Activated CD4-positive, alpha-beta T cell treated with anti-CD3 and anti-CD28 coated beads for 48 hours (primary cell): Measurements from ENCODE around the gene HEXD.
"Not testable (repeated sequence)": the region's sequence is repeated elsewhere in the genome, so short reads cannot be mapped to it uniquely, and the experiment has no call there.

Experiments used
- DNase-seq: peaks from one replicate; pipeline ENCODE4 v3.0.0-alpha.2; 2020

Gene HEXD

DNA sequence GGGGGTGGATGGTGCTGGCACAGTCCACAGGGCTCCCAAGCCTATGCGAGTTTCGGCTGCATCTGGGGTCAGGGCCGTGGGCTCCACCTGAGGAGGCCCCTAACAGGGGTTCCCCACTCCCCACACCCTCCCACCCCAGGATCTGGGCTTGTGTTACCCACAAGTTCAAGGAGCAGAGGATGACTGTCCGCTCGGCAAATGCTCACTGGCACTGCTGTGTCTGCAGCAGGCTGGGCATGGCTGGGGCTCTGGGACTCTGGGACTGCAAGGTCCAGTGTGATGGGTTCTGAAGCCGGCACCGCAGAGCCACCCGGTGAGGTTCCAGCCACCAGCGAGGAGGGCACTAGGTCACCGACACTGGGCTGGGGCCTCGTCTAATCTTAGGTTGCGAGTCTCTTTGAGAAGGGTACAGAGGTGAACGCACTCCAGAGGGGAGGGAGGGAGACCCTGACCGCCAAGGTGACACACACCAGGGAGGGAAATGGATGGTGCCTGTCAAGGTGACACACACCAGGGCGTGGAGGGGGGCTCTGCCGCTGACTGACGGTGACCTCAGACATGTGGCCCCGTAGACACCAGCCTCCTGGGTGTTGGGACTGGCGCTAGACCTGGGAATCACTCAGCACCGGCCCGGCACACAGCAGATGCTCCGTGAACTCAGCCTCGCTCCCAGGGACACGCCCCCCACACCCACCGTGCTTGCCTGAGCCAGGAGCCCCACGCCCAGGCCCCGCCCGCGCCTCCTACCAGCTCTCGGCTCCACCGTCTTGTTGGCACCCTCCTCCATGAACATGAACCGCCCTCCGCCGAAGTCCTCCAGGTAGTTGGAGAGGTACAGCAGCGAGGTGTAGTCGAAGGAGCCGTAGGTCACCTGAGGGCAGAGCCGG lies 20.5 kb upstream of the HEXD start:
- DNase-seq, result no peak

DNA sequence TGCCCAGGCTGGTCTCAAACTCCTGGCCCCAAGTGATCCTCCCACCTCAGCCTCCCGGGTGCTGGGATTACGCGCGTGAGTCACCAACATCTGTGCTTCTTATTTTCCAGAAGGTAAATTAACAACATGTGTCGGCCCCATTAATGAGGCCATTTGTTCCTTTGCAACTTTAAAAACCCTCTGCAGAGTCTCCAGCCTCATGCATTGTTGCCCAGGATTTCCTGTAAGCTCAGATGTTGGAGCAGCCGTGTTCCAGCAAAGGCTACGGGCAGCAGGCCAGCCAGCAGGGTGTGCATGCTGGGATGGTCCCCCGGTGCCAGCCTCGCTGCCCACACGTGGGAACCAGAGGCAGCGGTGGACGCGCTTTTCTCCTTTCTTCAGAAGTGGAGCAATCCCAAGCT lies 19.1 kb upstream of the HEXD start:
- DNase-seq, result no peak

DNA sequence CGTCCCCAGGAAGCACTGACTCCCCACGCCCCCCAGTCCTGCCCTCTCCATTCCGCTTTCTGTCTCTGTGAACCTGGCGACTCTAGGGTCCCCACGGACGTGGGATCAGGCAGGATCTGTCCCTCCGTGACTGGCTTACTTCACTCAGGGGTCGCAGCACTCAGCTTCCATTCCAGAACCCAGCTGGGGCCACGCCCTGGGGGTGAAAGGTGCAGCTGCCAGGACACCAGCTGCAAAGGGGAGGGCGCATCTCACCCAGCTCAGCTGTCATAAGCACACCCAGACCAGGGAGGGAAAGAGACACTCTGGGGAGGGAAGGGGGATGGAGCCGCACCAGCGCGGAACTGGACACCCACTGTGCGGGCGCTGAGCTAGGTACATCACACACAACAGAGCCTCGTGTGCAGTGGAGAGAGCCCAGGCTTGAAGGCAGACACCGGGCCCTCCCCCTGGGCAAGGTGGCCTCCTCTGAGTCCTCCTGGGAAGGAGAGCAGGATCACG lies 18.5 kb upstream of the HEXD start:
- no peak for DNase-seq

DNA sequence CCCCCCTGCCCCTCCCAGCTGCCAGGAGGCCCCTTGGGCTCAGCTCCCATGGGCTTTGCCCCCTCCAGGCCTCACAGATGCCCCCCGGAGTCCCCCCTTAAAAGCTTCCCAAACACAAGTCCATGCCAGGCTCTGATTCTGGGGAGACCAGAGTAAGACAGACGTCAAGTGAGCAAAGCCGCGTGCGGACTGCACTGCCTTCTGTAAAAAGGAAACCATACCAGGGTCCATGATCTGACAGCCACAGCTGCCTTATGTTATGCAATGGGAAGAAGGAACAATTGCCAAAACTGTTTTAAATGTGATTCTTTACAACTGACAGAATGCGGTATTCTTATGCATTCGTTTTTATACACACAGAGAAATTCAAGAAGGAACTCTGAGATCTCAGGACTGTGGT lies 17.9 kb upstream of the HEXD start:
- DNase-seq, result no peak

DNA sequence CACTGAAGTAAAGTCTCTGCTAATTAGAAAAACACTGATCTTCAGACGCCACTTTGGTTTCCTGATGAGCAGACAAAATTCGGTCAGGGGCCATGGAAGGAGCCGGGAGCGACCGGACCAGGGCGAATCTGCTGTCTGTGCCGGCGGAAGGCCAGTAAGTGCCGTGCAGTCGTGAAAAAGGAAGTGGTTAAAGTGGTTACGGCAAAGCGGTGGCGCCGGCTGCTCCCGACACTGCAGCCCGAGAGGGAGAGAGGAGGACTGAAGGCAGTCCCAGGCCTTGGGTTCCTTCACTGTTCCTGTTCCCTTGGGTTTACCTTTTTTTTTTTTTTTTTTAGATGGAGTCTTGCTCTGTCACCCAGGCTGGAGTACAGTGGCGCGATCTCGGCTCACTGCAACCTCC lies 17.3 kb upstream of the HEXD start:
- DNase-seq, result peak; percentile 66

DNA sequence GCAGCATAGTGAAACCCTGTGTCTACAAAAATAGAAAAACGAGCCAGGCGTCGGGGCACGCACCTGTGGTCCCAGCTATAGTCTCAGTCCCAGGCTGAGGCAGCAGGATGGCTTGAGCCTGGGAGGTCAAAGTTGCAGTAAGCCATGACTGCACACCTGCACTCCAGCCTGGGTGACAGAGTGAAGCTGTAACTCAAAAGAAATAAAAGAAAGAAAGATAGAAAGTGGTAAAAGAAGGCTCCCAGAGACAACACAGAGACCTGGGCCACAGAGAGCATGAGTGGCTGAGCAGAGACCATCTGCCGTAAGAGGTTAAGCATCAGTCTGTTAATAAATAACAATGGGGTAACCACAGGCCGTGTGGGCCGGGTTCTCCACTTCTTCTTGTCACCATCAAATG lies 15.3 kb upstream of the HEXD start:
- no peak for DNase-seq

DNA sequence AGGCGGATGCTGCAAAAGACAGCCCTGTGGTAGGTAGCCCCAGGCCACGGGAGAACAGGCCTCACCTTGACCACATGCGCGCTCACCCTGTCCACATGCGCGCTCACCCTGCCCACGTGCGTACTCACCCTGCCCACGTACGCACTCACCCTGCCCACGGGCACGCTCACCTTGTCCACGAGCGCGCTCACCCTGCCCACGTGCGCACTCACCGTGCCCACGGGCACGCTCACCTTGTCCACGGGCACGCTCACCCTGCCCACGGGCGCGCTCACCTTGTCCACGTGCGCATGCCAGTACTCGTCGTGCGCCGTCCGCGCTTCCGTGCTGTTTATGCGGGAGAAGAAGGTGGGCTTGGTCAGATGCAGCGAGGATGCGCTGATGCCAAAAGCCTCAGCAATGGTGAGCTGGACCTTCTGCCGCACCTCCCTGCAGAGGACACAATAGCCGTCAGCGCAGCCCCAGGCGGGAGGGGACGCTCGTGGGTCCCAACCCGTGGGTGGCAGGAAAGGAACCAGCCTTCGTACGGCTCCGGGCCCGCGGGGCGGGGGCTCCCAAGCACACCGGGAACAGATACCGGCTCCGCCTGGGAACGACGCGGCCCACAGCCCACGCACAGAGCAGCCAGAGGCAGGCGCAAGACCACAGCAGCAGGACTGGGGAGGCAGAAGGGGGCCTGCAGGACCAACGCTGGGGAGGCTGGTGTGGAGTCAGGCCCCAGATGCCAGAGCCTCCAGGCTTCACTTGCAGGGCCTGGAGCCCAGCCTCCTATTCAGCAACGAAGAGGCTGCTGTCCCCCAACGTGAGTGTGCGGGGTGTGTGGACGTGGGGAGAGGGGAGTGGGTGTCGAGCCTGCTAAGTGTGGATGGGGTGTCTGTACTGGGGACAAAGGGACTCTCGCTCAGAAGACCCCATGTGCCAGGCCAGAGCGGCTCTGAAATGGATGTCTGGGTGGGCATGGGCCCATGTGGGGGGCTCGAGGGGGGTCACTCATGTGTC lies 14.2 kb upstream of the HEXD start:
- no peak for DNase-seq

DNA sequence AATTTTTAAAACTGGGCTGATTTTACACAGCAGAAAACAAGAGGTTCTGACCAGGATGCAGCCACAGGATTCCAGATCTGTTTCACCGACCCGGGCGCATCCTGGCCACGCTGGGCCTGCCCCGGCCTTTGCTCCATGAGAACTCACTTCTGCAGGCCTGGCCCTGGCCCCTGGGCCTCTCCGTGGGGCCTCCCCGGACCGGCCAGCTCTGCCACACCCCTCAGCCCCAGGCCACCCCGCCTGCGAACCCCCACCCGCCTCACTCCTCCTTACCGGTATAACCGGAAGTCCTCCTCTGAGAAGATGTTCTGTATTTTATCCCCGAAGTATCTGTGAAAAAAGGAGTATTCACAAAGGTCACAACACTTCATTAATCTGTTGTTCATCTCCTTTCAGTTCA lies 13.1 kb upstream of the HEXD start:
- no peak for DNase-seq

DNA sequence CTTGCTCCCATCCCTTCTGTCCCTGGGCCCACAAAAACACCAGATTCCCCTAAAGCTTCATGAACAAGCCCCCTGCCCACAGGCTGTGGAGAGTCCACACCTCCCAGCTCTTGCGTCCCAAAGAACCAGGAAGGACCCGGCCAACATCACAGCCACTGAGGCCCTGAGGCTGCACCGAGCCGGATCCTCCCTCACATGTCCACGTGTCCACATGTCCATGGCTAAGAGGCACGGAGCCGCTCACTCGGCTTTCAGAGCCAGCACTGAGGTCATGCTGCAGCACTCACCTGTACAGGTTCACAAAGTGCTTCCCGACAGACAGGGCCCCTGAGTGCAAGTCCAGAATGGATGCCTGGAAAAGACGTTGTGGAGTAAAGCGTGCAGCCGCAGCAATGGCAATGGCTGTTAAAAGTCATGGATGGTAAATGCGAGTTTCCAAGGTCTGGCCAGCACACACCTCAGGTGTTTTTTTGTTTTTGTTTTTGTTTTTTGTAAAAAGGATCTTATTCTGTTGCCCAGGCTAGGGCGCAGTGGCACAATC lies 11.9 kb upstream of the HEXD start:
- DNase-seq, result no peak

DNA sequence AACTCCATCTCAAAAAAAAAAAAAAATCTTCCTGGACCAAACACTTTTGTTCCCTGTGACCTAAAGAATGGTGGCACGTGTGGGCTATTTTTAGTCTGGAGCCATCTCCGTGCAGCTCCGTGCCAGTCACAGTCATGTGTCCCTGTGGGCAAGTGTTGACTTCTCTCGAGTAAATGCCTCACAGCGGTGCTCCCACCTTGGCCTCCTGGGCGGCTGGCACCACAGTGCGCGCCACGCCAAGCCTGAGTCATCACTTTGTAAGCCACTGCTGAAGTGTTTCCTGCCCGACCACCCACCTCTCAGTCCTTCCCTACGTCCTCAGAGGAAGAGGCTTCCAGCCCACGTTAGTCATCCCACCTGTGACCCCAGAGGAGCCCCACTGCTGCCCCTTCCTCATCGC lies 10.9 kb upstream of the HEXD start:
- DNase-seq, result no peak

DNA sequence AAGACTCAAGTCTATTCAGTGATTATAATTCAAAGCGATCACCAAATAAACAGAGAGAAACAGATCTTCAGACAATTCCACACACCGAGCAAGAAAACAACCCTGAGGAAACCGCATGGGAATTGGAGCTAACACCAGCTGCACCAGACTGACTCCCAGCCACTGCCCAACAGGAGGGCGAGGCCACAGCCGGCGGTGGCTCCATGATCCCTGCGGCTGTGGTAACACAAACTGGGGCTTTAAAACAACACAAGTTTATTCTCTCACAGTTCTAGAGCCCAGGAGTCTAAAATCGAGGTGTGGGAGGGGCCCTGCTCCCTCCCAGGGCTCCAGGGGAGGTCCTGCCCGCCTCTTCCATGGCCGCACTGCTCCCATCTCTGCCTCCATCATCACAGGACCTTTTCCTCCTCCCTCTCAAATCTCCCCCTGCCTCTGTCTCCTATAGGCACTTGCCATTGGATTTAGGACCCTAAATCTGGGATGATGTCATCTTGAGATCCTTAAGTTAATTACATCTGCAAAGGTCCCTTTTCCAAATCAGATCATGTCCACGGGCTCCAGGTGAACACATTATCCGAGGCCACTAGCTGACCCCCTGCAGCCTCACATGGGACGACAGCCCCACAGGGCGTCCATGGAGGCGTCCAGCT lies 9.7 kb upstream of the HEXD start:
- DNase-seq, result no peak

DNA sequence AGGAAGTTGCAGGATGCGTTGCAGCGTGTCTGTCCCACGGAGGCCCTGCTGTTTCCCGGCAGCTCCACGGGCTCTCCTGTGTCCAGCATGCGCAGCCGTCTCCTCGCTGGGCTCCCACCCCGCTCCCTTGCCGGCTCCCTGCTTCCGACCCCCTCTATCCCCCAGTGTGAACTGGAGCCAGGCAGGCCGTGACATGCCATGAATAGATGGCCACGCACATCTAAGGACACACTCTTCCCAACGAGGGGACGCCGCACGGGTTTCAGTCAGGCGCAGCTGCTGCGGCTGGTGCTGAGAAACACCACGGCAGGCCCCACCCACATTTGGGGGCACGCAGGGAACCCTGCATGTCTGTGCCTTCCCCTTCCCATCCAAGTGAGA lies 9.2 kb upstream of the HEXD start:
- no peak for DNase-seq

DNA sequence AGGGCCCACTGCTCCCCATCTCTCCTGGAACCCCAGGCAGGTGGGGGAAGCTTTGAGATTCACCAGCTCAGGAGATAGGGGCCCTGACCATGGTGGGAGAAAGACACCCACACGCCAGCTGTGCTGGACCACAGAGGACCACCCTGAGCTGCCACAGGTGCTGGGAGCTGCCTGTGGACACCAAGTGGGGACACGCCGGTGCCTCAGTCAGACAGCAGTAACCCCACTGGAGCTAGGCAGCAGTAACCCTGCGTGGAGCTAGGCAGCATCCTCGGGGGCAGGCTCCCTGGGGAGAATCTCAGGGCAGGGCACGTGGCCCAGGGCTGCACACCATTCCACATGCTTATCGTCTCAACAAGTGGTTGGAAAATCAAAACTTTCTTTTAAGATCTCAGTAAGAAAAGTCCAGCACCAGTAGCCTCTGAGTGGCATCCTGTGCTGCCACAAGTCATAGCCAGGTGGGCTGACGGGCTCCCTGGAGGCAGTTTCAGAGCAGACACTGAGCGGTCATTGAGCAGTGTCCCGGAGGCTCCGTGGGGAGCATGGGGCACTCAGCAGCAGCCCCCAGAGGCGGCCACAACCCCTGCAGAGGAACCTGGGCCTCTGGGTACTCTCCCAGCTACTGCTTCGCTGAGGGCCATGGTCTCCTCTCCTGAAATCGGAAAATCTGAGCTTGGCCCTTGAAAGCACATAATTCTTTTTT lies 8.0 kb upstream of the HEXD start:
- DNase-seq, result no peak

DNA sequence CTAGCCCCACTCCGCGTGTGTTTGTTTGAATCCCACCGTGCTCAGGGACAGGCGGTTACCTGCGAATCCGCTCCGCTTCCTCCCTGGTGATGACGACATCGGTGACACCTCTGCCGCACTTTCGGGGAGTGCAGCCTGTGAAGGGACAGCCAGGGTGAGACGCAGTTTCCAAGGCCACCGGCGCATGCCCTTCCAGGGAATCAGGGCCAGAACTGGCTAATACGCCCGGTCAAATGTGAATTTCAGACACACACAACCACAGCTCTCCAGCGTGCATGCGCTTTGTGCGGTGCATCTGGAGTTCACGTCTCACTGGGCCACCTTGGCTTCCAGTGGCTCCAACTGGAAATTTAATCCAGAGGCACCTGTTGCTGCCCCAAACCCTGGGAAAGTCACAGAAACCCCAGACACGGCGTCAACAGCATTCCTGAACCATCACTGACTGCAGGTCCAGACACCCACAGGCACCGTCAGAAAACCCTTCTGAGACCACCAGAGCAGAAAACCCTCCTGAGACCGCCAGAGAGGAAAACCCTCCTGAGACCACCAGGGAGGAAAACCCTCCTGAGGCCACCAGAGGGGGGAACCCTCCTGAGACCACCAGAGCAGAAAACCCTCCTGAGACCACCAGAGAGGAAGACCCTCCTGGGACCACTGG lies 6.6 kb upstream of the HEXD start:
- DNase-seq, result no peak

DNA sequence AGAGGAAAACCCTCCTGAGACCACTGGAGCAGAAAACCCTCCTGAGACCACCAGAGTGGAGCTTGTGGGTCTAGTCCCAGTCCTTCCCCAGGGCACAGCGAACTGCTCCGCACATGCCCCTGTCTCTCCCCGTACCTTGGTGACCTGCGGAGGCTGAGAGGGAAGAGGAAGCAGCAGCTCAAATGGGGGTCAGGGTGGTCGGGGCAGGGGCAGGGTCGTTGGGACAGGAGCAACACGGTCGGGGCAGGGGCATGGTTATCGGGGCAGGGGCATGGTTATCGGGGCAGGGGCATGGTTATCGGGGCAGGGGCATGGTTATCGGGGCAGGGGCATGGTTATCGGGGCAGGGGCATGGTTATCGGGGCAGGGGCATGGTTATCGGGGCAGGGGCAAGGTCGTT lies 6.1 kb upstream of the HEXD start:
- DNase-seq, result not testable (repeated sequence)

DNA sequence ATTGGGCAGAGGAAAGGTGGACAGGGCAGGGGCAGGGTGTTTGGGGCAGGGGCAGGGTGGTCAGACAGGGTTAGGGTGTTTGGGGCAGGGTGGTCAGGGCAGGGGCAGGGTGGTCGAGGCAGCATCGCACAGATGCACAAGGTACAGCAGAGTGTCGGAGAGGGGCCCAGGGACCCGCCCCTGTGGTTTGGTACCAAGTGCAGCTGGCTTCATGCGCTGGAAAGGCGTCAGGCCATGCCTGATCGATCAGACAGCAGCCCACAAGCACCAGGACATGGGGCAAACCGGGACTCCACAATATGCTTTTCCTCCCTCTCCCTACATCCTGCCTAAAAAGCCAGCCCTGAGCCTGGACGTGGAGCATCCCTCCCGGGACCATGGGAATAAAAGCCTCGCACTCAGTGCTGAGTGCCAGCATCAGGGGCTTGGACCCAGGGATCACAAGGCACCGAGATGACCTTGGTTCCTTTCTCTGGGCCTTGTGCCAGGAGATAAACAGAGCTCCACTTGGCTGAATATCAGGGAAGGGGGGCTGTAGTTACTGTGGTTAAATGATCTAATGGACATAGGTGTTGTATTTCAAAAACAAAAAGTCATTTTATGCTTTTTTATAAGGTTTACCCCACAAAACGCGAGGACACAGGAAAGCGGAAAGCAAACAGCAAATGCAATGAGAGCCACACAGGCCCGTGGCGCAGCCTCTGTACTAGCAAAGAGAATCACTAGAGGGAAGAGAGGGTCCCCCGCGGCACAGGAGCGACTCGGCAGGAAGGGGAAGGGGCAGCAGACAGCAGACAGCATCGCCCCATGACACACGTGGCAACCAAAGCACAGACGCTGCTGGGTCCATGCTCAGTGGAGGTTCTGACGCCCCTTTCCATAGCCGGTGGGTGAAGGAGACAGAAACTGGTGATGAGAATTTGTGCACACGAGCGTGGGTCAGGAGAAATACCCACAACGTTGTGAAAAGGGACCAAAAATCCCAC lies 5.3 kb upstream of the HEXD start:
- DNase-seq, result no peak

DNA sequence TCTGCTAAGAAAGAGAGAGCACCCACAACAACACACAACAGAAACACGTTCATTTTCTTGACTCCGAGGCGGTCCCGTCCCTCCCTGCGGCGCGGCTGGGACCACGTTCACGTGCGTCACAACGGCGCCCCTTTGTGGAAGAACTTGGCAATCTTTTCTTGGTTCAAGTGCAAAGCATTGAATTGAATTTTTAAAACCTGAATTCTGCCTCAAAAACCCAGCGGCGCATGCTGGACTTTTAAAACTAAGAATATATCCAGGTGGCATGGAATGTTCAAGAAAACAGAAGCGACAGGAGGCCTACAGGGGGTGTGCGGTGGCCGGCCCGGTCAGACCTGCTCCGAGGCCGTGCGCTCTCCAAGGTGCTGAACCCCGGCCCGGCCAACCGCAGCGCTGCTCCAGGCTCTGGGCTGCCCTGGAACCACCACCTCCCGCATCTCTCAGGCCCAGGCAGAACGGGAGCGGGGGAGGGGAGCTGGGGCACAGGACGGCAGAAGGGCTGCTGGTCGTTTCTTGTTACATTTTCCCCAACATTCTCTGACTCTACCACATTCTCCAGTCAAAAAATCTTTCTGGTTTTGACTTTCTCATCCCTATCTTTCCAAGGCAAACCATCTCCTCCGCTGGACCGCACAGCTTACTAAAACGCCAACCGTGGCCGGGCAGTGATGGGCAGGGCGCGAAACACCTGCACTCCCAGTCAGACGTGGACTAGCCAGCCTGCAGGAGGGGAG lies 3.4 kb upstream of the HEXD start:
- peak; percentile 86 for DNase-seq

DNA sequence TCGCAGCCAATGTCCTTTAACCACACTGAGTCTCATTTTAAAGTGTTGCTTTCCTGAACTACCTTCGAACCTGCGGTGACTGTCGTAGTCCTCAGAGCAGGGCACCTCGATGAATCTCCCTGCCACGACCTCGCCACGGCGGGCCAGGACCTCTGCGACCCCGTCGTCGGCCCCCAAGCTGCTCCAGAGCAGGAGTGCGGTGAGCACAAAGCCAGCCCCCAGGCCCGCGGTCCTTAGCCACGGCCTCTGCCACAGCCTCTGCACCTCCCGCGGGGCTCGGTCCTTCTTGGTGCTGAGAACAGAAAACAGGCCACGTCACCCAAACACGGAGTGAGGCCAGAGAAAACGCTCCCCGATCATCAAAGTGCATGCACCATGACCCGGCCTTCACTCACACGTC lies 2.8 kb upstream of the HEXD start:
- no peak for DNase-seq

DNA sequence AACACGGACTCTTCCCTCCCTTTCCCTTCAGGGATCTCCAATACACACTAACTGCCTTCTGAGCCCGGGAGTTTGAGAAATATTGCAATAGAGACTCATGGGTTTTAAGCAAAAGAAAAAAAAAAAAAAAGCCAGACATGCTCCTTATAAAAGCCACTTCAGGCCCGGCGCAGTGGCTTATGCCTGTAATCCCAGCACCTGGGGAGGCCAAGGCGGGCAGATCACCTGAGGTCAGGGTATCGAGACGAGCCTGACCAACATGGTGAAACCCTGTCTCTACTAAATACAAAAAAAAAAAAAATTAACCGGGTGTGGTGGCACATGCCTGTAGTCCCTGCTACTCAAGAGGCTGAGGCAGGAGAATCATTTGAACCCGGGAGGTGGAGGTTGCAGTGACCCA lies 2.4 kb upstream of the HEXD start:
- DNase-seq, result no peak

DNA sequence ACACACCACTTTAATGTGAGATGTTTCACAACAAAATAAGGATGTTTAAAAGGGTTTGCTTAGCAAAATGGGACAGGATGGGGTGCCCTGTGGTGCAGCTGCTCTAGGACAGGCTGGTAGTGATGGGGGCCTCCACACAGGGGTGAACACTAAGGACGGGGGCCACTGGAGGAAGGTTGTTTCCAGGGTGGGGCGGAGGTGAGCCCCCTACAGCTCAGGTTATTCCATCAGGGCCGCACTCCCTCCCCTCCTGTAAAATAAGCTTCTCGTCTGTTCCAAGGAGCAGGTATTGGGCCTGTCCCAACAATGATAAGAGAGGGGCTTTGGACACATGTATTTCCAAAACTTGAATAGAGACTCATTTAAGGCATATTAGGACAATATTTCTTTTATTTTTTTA lies 1.9 kb upstream of the HEXD start:
- no peak for DNase-seq
